Right lung (tissue), 5 donors: ENCODE data around the gene TMEM126A. TPM values are rescaled to one million over a fixed set of nuclear protein-coding genes. Genes with fewer than 3 reads are reported as not detected.
A peak's percentile ranks its signal among the peaks of the same experiment; 100 is the strongest.

ENCODE experiments used
- DNase-seq, 2 donors: peaks; one replicate each; pipeline ENCODE4 v3.0.0-alpha.2; 2013
- polyA plus RNA-seq, 5 donors: library from polyadenylated mRNA; unstranded; fragments of 120-200 nt; gene quantifications; one replicate each; pipeline versions ENCODE4 v1.2.1 to v1.2.3, GENCODE V29; 2013; ENCODE audit warnings: inconsistent platforms in 1 of 5, low replicate concordance in 1 of 5; ENCODE audit not compliant: insufficient read length in 5 of 5, insufficient read depth in 1 of 5

Gene TMEM126A
- polyA plus RNA-seq, 5 donors: 27.0 to 40.4 (median 36.2) TPM

GRCh38 chr11:85685125-85685819, 37.5 kb downstream of the TMEM126A start:
- peak; percentile 92 to 93 for DNase-seq

DNA sequence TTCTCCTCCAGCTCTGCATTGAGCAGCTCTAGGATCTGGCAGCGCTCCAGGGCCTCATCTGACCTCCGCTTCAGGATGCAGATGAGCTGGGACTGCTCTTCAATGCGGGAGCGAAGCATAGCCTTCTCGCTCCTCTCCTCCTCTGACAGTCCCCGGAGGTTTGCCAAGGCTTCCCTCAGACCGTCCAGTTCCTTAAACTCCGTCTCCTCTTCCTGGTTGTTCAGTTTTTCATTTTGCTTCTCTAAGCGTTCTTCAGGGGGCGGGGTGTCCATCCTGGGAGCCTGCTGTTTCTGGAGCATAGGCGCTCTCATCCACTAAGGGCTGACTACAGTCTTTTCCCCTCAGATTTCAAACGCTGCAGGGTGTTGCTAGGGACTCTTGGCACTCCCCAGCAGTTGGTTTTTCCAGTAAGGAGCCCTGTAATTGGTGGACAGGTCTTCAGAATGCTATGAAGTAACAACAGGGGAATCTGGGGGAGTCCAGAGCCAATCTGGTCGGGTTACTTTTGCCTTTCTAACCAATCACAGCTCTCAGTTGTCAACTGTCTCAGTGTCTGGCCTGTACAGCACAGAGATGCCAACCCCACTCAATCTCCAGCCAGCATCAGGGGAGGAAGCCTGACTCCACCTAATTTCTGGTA, 38.2 kb downstream of the TMEM126A start, which contains the start of gene CCDC89:
CCDC89 (minus strand) TSS at position 376 of the 640 bp plus-strand sequence; CDS start at position 311, 65 bp downstream.
- peak; percentile 89 to 94 for DNase-seq

DNA sequence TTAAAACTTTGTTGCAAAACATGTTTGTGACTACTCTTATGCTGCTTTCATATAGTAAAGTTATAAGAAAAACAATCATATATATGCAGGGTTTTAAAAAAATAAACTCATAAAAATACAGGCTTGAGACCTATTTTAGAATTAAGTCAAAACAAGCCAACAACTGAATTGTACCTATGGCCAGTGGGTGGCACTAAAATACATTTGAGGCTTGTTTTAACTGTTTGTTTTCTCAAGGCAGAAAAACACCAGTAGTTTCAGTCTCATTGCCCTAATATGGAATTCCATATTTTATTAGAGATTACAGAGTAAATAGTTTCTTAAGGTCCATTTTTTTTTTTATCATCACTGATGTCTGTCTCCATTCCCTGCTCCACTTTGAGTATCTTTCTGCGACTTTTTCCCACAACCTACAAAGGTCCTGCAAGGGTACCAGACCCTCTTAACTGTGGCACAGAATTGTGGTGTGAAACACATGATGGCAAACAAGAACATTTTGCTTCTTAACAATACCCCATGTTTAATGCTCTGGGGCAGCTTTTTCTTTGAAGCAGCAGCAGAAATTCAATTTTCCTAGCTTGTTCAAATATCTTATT, 46.7 kb downstream of the TMEM126A start:
- no peak for DNase-seq

GRCh38 chr11:85695546-85695945, 47.8 kb downstream of the TMEM126A start:
- no peak for DNase-seq

- DNase-seq: no peak
Observed at GRCh38 chr11:85697747-85698146, 50.0 kb downstream of the TMEM126A start.

DNA sequence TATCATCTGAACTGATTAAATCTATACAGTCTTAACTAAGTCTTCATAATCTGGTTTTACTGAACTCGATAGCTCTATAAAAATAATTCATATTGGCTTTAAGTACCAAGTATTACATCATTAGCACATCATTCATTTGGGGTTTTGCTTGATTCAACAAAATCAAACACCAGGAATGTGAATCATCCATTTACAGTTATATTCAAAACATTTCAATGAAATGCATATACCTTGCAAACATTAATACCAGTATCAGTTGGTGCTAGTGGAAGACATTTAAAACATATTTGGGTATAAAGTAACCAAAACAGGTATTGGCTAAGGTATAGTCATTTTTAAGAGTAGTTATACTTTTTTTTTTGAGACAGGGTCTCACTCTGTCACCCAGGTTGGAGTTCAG, 50.4 kb downstream of the TMEM126A start:
- no peak for DNase-seq

- no peak for DNase-seq
Observed at GRCh38 chr11:85699957-85700741, 52.4 kb downstream of the TMEM126A start.

- no peak for DNase-seq
Observed at GRCh38 chr11:85704967-85705366, 57.2 kb downstream of the TMEM126A start.

DNA sequence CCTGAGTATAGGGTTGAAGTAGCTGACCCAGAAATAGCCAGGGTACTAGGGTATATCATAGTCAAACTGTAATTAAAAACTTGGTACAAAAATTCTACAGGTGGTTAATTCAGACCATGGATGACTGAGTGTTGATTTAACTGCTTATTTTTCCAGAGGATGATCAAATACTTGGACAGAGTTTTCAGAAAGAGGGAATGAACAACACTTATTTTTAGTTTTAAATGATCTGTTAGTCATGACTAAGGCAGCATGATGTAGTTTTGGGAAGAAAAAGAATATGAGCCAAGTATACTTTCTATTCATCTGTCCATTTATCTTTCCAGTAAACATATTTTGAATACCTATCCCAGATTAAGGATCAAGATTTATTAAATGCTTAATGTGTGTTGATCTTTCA, 58.0 kb downstream of the TMEM126A start:
- DNase-seq: no peak

Other genes starting within 250 kb of the TMEM126A start
- gene DLG2, start 20.6 kb upstream of the TMEM126A start, polyA plus RNA-seq: 10 to 100 TPM in 2 of 5 donors, 1 to 10 TPM in 3; 5.1 to 13.2 (median 8.4) TPM
- 10 to 100 TPM; 48.8 to 73.3 (median 60.0) TPM for gene TMEM126B, start 19.4 kb upstream of the TMEM126A start, polyA plus RNA-seq
- 100 to 1,000 TPM in 4 of 5 donors, 10 to 100 TPM in 1; 96.4 to 153 (median 122) TPM for gene CREBZF, start 17.2 kb downstream of the TMEM126A start, polyA plus RNA-seq
- gene CCDC89, start 38.2 kb downstream of the TMEM126A start, polyA plus RNA-seq: 1 to 10 TPM; 4.7 to 7.1 (median 6.7) TPM
- gene SYTL2, start 163.2 kb downstream of the TMEM126A start, polyA plus RNA-seq: 10 to 100 TPM; 24.1 to 72.1 (median 53.6) TPM
- under 1 TPM in 1 of 5 donors, not detected in 4; 0.09 TPM for gene CCDC83, start 207.4 kb downstream of the TMEM126A start, polyA plus RNA-seq